HS-5 (cell line): ENCODE measurements around the gene AFF1.
"Not testable (repeated sequence)": the region's sequence is repeated elsewhere in the genome, so short reads cannot be mapped to it uniquely, and the experiment has no call there.

Experiments
- DNase-seq: peaks from one replicate; pipeline ENCODE4 v3.0.0-alpha.2; 2012; ENCODE audit warnings: low read depth

Gene AFF1

GRCh38 chr4:86980230-86980629 lies 45.4 kb downstream of the AFF1 start:
- no peak for DNase-seq

DNA sequence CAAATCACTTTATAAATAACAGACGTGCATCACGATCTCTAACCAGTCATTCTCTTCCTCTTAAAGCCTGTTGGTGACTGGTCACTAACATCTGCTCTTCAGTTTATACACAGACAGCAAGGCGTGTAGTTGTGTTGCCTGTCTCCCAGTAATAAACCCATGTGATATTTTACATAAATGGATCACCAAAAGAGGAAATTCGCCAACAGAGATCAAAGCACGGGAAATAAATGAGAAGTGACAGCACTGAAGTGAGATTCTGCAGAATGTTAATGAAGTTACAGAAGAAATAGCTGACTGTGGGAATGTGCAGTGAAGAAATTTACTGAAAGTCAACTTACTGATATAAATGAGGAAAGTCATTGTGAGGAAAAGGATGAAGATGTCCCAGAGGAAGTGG lies 47.0 kb downstream of the AFF1 start:
- DNase-seq, result no peak

DNA sequence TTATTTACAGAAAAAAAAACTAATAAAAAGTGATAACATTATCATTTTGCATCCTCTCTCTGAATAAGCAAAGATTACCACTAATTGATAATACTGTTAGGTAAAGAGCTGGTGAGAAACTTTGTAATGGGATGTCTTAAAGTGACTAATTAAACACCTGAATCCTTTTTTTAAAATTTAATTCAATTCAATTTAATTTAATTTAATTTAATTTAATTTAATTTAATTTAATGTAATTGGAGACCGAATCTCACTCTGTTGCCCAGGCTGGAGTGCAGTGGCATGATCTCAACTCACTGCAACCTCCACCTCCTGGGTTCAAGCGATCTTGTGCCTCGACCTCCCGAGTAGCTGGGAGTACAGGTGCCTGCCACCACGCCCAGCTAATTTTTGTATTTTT lies 51.0 kb downstream of the AFF1 start:
- DNase-seq, result not testable (repeated sequence)

DNA sequence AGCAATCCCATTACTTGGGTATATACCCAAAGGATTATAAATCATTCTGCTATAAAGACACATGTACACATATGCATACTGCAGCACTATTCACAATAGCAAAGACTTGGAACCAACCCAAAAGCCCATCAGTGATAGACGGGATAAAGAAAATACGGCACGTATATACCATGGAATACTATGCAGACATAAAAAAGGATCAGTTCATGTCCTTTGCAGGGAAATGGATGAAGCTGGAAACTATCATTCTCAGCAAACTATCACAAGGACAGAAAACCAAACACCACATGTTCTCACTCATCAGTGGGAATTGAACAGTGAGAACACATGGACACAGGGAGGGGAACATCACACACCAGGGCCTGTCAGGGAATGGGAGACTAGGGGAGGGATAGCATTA lies 54.8 kb downstream of the AFF1 start:
- not testable (repeated sequence) for DNase-seq

DNA sequence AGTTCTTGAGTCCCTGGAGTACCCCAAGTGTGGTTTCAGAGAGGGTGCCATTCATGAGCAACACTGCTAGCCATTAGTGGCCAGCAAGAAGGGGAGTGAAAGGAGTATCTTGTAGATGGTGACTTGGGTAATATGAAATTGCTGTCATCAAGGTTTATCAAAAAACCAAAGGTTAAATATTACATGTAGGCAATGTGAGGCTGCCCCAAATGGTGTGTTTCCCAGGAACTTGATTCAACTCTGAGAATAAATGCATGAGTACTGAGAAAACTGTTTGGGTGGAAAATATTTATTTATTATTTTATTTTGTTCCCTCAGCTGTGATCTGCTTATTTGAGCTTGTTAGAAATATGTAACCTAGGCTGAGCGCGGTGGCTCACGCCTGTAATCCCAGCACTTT lies 55.7 kb downstream of the AFF1 start:
- DNase-seq, result no peak

GRCh38 chr4:86991994-86992393 lies 57.2 kb downstream of the AFF1 start:
- DNase-seq, result no peak

GRCh38 chr4:86993909-86994681 lies 59.3 kb downstream of the AFF1 start:
- no peak for DNase-seq

- no peak for DNase-seq
These were observed 59.9 kb downstream of the AFF1 start for GRCh38 chr4:86994686-86995085.

DNA sequence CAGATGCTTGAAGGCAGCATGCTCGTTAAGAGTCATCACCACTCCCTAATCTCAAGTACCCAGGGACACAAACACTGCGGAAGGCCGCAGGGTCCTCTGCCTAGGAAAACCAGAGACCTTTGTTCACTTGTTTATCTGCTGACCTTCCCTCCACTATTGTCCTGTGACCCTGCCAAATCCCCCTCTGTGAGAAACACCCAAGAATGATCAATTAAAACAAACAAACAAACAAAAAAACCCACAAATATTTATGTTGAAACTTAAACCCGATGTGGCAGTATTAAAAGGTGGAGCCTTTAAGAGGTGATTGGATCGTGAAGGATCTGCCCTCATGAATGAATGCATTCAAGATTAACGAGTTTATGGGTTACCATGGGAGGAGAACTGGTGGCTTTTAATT lies 61.7 kb downstream of the AFF1 start:
- DNase-seq, result not testable (repeated sequence)

DNA sequence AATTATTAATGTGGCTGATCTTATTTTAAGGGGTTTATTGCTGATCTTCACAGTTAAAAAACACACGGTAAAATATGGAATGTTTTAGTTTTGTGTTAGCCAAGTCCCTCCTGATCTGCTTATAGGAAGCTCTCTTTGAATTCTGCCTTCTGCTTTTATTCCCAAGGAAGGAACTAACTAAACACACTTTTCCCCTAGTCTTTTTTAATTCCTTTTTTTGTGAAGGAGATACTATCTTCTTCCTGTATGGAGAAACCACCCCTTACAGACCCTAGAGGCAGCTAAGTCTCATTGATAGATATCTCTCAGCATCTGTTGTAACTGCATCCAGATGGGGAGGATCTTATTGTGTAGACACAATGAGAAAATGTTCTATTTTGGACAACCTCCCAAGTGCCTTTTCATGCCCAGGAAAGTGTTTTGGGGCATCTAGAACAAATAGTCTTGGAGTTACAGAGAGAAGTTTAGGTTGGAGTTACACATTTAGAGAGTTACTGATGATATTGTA lies 64.4 kb downstream of the AFF1 start:
- no peak for DNase-seq

DNA sequence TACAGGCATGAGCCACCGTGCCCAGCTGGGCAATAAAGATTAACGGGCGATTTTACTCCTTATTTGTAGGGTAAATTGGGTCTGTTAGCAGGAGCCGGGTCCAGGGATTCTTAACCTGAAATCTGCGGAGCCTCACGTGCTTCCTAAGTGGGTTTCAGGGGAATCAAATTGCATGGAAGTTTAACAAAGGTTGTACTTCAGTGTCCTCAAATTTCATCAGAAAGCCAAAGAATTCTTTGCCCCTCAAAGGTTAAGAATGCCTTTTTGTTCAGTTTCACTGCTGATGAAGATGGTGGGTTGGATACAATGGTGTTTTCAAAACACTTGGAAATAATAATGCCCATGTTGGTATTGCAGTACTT lies 67.9 kb downstream of the AFF1 start:
- no peak for DNase-seq

GRCh38 chr4:87003266-87003665 lies 68.5 kb downstream of the AFF1 start:
- no peak for DNase-seq

DNA sequence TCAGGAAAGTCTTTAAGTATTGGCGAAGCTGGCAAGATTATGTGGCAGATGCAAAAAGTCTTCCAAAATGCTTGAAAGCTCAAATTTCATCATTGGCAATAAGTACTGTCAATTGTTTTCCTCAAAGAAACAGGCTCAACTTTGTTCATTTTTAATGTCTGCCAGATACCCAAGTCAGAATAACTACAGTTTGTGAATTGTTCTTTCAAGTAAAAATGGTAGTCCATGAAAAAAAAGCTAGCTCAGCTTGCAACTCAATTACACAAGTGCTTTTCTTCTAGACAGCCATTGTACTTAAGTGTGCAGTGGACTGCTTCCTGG lies 70.5 kb downstream of the AFF1 start:
- DNase-seq, result no peak

DNA sequence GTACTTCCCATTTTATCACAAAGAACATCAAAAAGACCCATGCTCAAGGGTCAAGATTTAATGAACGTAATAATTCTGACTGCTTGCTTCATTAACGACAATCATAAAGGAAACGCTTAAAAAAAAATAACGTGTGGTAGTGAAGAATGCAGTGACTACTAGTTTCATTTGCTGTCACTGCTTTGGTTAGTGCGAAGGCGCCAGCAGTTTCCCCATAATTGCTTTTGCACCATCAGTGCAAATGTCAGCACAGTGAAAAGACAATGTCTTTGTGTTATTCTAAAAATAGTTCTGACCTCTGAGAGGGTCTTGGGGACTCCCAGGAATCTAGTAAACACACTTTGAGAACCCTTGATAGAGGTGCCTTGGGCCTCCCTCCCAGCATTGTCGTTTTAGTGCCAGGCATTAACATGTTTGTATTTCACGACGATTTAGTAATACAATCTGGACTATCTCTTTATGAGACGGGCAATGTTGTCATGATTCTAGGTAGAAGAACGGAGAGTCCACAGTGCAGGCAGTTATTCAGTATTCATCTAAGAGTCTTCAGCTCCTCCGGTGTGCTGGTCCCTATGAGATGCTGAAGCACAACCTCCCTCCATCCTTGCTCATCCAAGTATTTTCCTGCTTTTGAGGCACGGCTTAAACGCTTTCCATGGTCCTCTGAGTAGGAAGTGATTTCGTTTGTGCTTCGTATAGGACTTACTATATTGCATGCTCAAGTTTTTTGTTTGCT lies 71.0 kb downstream of the AFF1 start:
- DNase-seq, result no peak

DNA sequence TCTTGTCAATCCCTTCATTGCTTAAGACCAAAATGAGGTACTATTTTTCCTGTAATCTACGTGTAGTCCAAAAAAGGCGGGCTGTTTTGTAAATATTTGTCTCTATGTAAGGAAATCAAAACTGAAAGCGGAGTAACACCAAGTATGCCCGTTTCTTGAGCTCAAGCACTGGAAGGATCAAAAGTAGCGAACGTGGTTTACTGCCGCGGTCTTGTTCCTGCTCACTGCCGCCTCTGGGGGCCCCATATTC lies 71.5 kb downstream of the AFF1 start:
- DNase-seq, result peak; percentile 69

GRCh38 chr4:87006676-87007527 lies 72.1 kb downstream of the AFF1 start:
- peak; percentile 71 for DNase-seq

GRCh38 chr4:87007528-87008446 lies 73.0 kb downstream of the AFF1 start:
- no peak for DNase-seq

DNA sequence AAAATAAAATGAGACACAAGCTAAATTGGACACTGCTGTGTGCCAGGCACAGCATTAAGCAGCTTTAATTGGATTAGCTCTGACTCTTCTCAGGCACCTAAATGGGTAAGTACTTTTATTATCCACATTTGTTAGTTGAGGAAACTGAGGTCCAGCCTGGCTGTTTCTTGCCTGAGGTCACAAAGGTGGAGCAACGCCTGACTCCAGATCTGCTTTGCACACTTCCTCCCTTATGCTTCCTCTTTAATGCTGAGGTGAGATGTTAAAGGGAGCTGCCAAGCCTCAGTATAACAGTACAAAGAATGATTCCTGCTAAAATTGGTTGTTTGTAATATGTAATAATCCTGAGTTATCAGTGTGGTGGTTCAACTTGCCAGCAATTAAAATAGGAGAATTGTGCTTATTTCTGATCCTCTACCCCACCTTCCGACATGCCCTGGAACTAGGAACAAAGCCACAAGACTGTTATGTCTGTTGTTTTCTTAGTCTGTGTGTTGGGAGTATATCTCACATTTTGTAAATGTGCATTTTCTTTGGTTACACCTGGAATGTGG lies 74.4 kb downstream of the AFF1 start:
- no peak for DNase-seq

GRCh38 chr4:87010192-87010591 lies 75.4 kb downstream of the AFF1 start:
- DNase-seq, result no peak

DNA sequence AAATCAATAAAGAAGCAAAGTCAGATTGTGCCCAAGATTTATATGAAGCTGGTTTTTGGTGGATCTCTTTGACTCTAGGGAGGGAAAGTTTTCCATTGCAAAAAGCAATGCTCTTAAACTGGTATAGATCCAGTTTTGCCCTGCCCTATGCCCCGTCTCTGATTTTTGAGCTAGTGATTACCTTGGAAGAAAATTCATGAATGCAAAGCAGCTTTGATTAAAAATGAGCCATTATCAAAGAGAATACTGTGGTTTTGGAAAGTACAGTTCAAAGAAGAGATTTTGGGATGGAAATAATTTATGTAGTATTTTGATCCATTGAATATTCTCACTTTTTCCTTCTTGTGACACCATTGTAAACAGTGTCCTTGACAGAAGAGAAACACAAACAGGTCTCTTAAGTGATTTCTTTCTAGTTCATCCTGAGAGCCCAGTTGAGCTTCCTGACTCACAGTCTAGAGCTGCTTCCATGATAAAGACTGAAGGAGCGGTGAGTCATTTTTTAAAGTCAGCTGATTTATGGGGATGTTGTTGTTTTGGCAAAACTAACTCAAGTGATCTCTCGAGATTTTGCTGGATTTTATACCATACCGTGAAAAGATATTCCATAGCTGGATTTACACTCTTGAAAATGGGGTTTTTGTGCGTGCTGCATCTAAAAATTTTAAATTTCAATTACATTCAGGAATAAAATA lies 76.7 kb downstream of the AFF1 start:
- no peak for DNase-seq
